Mesothelial cell of epicardium (in vitro differentiated cells): Measurements from ENCODE around the gene PLOD2. TPM values are rescaled to one million over a fixed set of nuclear protein-coding genes. Genes with fewer than 3 reads are reported as not detected.

Experiments
- DNase-seq, 2 experiments: peaks; one replicate each; pipeline ENCODE4 v3.0.0; 2021; ENCODE audit warnings: low spot score in 2 of 2; ENCODE audit not compliant: unreplicated experiment in 2 of 2
- H3K27ac Mint-ChIP-seq: 2 replicates; pipeline ENCODE4 v1.8.0; 2021; ENCODE audit warnings: mixed read lengths
- H3K27me3 Mint-ChIP-seq: 2 replicates; pipeline ENCODE4 v1.8.0; 2021; ENCODE audit warnings: low read depth, mixed read lengths
- H3K36me3 Mint-ChIP-seq: 2 replicates; pipeline ENCODE4 v1.8.0; 2021; ENCODE audit warnings: mixed read lengths
- H3K4me1 Mint-ChIP-seq: 2 replicates; pipeline ENCODE4 v1.8.0; 2021; ENCODE audit warnings: mixed read lengths
- H3K4me3 Mint-ChIP-seq: 2 replicates; pipeline ENCODE4 v1.8.0; 2021; ENCODE audit warnings: mild to moderate bottlenecking, moderate library complexity, mixed read lengths
- H3K9me3 Mint-ChIP-seq: 2 replicates; pipeline ENCODE4 v1.8.0; 2021; ENCODE audit warnings: mixed read lengths
- total RNA-seq: library from RNA; stranded (reverse); gene quantifications from 3 replicates; pipeline ENCODE4 v1.2.1, GENCODE V29; 2021
- TF ChIP-seq, protein P1 (sequence below): fragments of 200-600 bp; sonication (generic); IDR thresholded peaks from one replicate; pipeline ENCODE4 v1.5.0; 2021; ENCODE audit warnings: antibody characterized with exemption; ENCODE audit not compliant: unreplicated experiment

Gene PLOD2
- total RNA-seq, 1 donor from 2014 or later: 86.0 TPM

- no peaks in the 10 kb centered on the region for H3K27me3 Mint-ChIP-seq
- no peak overlapping the region for H3K4me3 Mint-ChIP-seq
- H3K4me1 Mint-ChIP-seq: no peaks in the 10 kb centered on the region
- DNase-seq: no peak
- no peak overlapping the region for H3K27ac Mint-ChIP-seq
- TF ChIP-seq, protein P1, sequence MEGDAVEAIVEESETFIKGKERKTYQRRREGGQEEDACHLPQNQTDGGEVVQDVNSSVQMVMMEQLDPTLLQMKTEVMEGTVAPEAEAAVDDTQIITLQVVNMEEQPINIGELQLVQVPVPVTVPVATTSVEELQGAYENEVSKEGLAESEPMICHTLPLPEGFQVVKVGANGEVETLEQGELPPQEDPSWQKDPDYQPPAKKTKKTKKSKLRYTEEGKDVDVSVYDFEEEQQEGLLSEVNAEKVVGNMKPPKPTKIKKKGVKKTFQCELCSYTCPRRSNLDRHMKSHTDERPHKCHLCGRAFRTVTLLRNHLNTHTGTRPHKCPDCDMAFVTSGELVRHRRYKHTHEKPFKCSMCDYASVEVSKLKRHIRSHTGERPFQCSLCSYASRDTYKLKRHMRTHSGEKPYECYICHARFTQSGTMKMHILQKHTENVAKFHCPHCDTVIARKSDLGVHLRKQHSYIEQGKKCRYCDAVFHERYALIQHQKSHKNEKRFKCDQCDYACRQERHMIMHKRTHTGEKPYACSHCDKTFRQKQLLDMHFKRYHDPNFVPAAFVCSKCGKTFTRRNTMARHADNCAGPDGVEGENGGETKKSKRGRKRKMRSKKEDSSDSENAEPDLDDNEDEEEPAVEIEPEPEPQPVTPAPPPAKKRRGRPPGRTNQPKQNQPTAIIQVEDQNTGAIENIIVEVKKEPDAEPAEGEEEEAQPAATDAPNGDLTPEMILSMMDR: no peak
- H3K36me3 Mint-ChIP-seq: peaks cover 55% of the 10 kb centered on the region
- H3K9me3 Mint-ChIP-seq: peaks cover 18% of the 10 kb centered on the region
Measured at GRCh38 chr3:146110161-146110560, 50.8 kb downstream of the PLOD2 start.

- peaks cover 40% of the 10 kb centered on the region for H3K36me3 Mint-ChIP-seq
- DNase-seq: no peak
- H3K4me3 Mint-ChIP-seq: no peak overlapping the region
- H3K4me1 Mint-ChIP-seq: no peaks in the 10 kb centered on the region
- no peaks in the 10 kb centered on the region for H3K27me3 Mint-ChIP-seq
- H3K9me3 Mint-ChIP-seq: no peaks in the 10 kb centered on the region
- no peak overlapping the region for H3K27ac Mint-ChIP-seq
- TF ChIP-seq, protein P1: no peak
Measured at GRCh38 chr3:146106986-146107385, 54.0 kb downstream of the PLOD2 start.

- TF ChIP-seq, protein P1: no peak
- Mint-ChIP-seq H3K9me3 (no peaks in the 10 kb centered on the region), H3K27ac (no peak overlapping the region), H3K4me1 (no peaks in the 10 kb centered on the region), H3K4me3 (no peak overlapping the region), H3K36me3 (peaks cover 43% of the 10 kb centered on the region), H3K27me3 (no peaks in the 10 kb centered on the region)
- DNase-seq: no peak
Measured at GRCh38 chr3:146104068-146104467, 56.9 kb downstream of the PLOD2 start.

DNA sequence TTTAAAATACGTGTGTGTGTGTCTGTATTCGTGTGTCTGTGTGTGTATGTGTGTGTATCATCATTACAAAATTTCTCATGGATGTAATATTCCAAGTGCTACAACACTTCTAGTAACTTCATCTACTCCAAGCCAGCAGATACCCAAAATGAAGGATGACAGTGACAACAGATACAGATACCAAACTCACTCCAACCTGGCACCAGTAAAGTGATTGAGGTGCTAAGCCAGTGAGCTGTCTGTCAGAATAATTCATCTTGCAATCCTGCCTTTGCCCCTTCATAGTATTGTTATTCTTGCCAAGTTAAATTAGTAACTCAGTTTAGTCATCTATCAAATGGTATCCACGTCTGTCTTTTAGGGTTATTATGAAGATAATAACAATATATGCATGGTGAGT, 58.1 kb downstream of the PLOD2 start:
- no peaks in the 10 kb centered on the region for H3K27me3 Mint-ChIP-seq
- no peak overlapping the region for H3K27ac Mint-ChIP-seq
- TF ChIP-seq, protein P1: no peak
- H3K4me3 Mint-ChIP-seq: no peak overlapping the region
- peaks cover 38% of the 10 kb centered on the region for H3K36me3 Mint-ChIP-seq
- no peak for DNase-seq
- no peaks in the 10 kb centered on the region for H3K4me1 Mint-ChIP-seq
- H3K9me3 Mint-ChIP-seq: no peaks in the 10 kb centered on the region

- peaks cover 35% of the 10 kb centered on the region for H3K36me3 Mint-ChIP-seq
- no peaks in the 10 kb centered on the region for H3K27me3 Mint-ChIP-seq
- no peak overlapping the region for H3K27ac Mint-ChIP-seq
- H3K4me1 Mint-ChIP-seq: no peaks in the 10 kb centered on the region
- H3K9me3 Mint-ChIP-seq: no peaks in the 10 kb centered on the region
- no peak for DNase-seq
- H3K4me3 Mint-ChIP-seq: no peak overlapping the region
- TF ChIP-seq, protein P1: no peak
Measured at GRCh38 chr3:146101538-146101937, 59.4 kb downstream of the PLOD2 start.

DNA sequence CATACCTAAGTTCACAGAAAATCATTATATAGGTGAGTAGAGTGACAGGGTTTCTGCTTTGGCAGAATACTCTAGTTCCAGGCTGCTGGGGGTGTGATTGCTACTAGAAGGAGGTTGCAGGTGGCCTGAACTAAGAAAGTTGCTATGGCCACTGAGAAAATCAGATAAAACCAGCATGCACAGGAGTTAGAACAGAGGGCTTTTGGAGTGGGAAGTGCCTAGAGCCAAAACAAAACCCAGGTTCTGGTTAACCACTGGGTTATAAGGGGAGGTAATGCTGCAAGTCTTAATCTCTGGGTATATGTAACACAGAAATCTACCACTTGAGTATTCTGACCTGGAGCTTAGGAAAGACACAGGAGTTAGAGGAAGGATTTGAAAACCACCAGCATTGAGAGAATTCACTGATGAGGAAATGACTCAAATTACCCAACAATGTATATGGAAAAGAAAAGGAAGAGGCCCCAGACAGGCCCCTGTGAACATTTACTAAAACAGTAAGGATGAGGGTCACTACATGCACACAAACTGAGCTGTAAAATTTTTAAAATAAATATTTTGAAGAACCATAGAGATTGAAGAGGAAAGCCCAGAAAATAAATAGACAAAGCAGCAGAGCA, 60.0 kb downstream of the PLOD2 start:
- H3K27me3 Mint-ChIP-seq: no peaks in the 10 kb centered on the region
- H3K36me3 Mint-ChIP-seq: peaks cover 29% of the 10 kb centered on the region
- no peak for DNase-seq

More for the DNA sequence above, 60.0 kb downstream of the PLOD2 start:
- no peak overlapping the region for H3K27ac Mint-ChIP-seq
- H3K4me3 Mint-ChIP-seq: no peak overlapping the region
- TF ChIP-seq, protein P1: no peak
- no peaks in the 10 kb centered on the region for H3K4me1 Mint-ChIP-seq
- H3K9me3 Mint-ChIP-seq: no peaks in the 10 kb centered on the region
